Fibroblast of villous mesenchyme (primary cell): ENCODE data around the gene IGF2. TPM values are rescaled to one million over a fixed set of nuclear protein-coding genes. Genes with fewer than 3 reads are reported as not detected.

Experiments used
- DNase-seq: peaks from one replicate; pipeline ENCODE4 v3.0.0-alpha.2; 2010; ENCODE audit warnings: low read depth
- H3K4me3 ChIP-seq: 2 replicates; pipeline ENCODE4 v1.5.1; 2011; ENCODE audit warnings: low read depth, mild to moderate bottlenecking, low read length
- CTCF ChIP-seq: IDR thresholded peaks from 2 replicates; pipeline ENCODE4 v1.5.1; 2012; ENCODE audit warnings: low read depth, mild to moderate bottlenecking, low read length; ENCODE audit not compliant: insufficient read depth
- total RNA-seq: library from RNA; depleted of rRNA; stranded (reverse); fragments of >200 nt; gene quantifications from 2 replicates; pipeline ENCODE4 v1.2.3, GENCODE V29; 2012

Gene IGF2
- total RNA-seq, 1 donor: 26.8 TPM

- no peak for DNase-seq
- no peak for TF ChIP-seq CTCF
- H3K4me3 ChIP-seq: no peak overlapping the region
These were observed 24.6 kb downstream of the IGF2 start for GRCh38 chr11:2114430-2115241.

GRCh38 chr11:2113776-2114175, 25.4 kb downstream of the IGF2 start:
- no peak overlapping the region for H3K4me3 ChIP-seq
- TF ChIP-seq CTCF: no peak
- DNase-seq: no peak

GRCh38 chr11:2110521-2110920, 28.7 kb downstream of the IGF2 start:
- no peak for DNase-seq
- H3K4me3 ChIP-seq: no peak overlapping the region
- no peak for TF ChIP-seq CTCF

- H3K4me3 ChIP-seq: no peak overlapping the region
- TF ChIP-seq CTCF: peak; percentile 12
- DNase-seq: peak; percentile 55
These were observed 29.6 kb downstream of the IGF2 start for GRCh38 chr11:2109541-2110019.

- H3K4me3 ChIP-seq: no peak overlapping the region
- no peak for DNase-seq
- TF ChIP-seq CTCF: no peak
These were observed 30.3 kb downstream of the IGF2 start for GRCh38 chr11:2108675-2109491.

- no peak overlapping the region for H3K4me3 ChIP-seq
- TF ChIP-seq CTCF: no peak
- no peak for DNase-seq
These were observed 31.1 kb downstream of the IGF2 start for GRCh38 chr11:2107941-2108630.
